ENCODE measurements around the gene HNRNPA3. TPM values are rescaled to one million over a fixed set of nuclear protein-coding genes. Genes with fewer than 3 reads are reported as not detected.
A peak's percentile ranks its signal among the peaks of the same experiment; 100 is the strongest.
"Not testable (repeated sequence)": the region's sequence is repeated elsewhere in the genome, so short reads cannot be mapped to it uniquely, and the experiment has no call there.

The HNRNPA3 gene
- total RNA-seq, 3 donors from 2014 or later (not counting 1 experiment from before 2014, with no cell fraction given): 223 to 298 (median 289) TPM

GRCh38 chr2:177221534-177221933 lies 8.9 kb downstream of the HNRNPA3 start:
- 97% methylated on average over 3 of the region's 3 CpGs for WGBS (ENCODE audit: insufficient coverage)
- no peak for DNase-seq

GRCh38 chr2:177221970-177222369 lies 9.4 kb downstream of the HNRNPA3 start:
- no peak for ATAC-seq
- DNase-seq: no peak
- intact Hi-C loops (cut with micrococcal nuclease): no loop called here
- no peaks in the 10 kb centered on the region for H3K9me3 ChIP-seq (ENCODE audit: control insufficient read depth, insufficient read depth, low read length)
- no peak overlapping the region for H3K27ac ChIP-seq (ENCODE audit: low read length)
- 93% methylated on average over 3 of the region's 3 CpGs for WGBS (ENCODE audit: insufficient coverage)
- TF ChIP-seq CTCF (IDR thresholded peaks at IDR 0.05): no peak
- Mint-ChIP-seq H3K36me3 (peaks cover 21% of the 10 kb centered on the region), H3K4me3 (no peak overlapping the region), H3K27ac (peak overlapping the region; percentile 58 to 100), H3K27me3 (ENCODE audit: low read depth in 2 of 2) (no peaks in the 10 kb centered on the region), H3K9me3 (no peaks in the 10 kb centered on the region), H3K4me1 (peaks cover 26 to 56% of the 10 kb centered on the region in 2 donors)
- peaks cover 65% of the 10 kb centered on the region for H3K36me3 ChIP-seq (ENCODE audit: control insufficient read depth, insufficient read depth, low read length)
- H3K4me1 ChIP-seq (ENCODE audit: control insufficient read depth, insufficient read depth, low read length): no peaks in the 10 kb centered on the region
- no peaks in the 10 kb centered on the region for H3K27me3 ChIP-seq (ENCODE audit: control insufficient read depth, insufficient read depth, low read length)
- H3K4me3 ChIP-seq (ENCODE audit: low read length): no peak overlapping the region

More at GRCh38 chr2:177221534-177221933, 8.9 kb downstream of the HNRNPA3 start:
- intact Hi-C loops (cut with micrococcal nuclease): no loop called here
- Histone ChIP-seq H3K27me3 (ENCODE audit: control insufficient read depth, insufficient read depth, low read length) (no peaks in the 10 kb centered on the region), H3K4me3 (ENCODE audit: low read length) (no peak overlapping the region), H3K9me3 (ENCODE audit: control insufficient read depth, insufficient read depth, low read length) (no peaks in the 10 kb centered on the region), H3K27ac (ENCODE audit: low read length) (no peak overlapping the region), H3K4me1 (ENCODE audit: control insufficient read depth, insufficient read depth, low read length) (no peaks in the 10 kb centered on the region), H3K36me3 (ENCODE audit: control insufficient read depth, insufficient read depth, low read length) (peaks cover 69% of the 10 kb centered on the region)
- peaks cover 25% of the 10 kb centered on the region for H3K36me3 Mint-ChIP-seq
- peak in 1 of 3 donors; percentile 5 for ATAC-seq
- TF ChIP-seq CTCF (IDR thresholded peaks at IDR 0.05): no peak
- H3K27ac Mint-ChIP-seq: peak overlapping the region; percentile 58 to 100
- no peaks in the 10 kb centered on the region for H3K9me3 Mint-ChIP-seq
- no peak overlapping the region for H3K4me3 Mint-ChIP-seq
- no peaks in the 10 kb centered on the region for H3K27me3 Mint-ChIP-seq (ENCODE audit: low read depth in 2 of 2)
- peaks cover 29 to 55% of the 10 kb centered on the region in 2 donors for H3K4me1 Mint-ChIP-seq

- H3K36me3 ChIP-seq (ENCODE audit: control insufficient read depth, insufficient read depth, low read length): peaks cover 50% of the 10 kb centered on the region
- H3K27ac ChIP-seq (ENCODE audit: low read length); H3K4me3 ChIP-seq (ENCODE audit: low read length); ATAC-seq; H3K9me3 Mint-ChIP-seq; DNase-seq; H3K9me3 ChIP-seq (ENCODE audit: control insufficient read depth, insufficient read depth, low read length); H3K27me3 Mint-ChIP-seq (ENCODE audit: low read depth in 2 of 2); intact Hi-C loops (cut with micrococcal nuclease); H3K4me3 Mint-ChIP-seq; H3K27me3 ChIP-seq (ENCODE audit: control insufficient read depth, insufficient read depth, low read length); H3K4me1 ChIP-seq (ENCODE audit: control insufficient read depth, insufficient read depth, low read length): not testable (repeated sequence)
- H3K27ac Mint-ChIP-seq: peak overlapping the region; percentile 35 to 100
- H3K36me3 Mint-ChIP-seq: peaks cover 10% of the 10 kb centered on the region
- H3K4me1 Mint-ChIP-seq: peaks cover 29 to 65% of the 10 kb centered on the region in 2 donors
These were observed 10.8 kb downstream of the HNRNPA3 start for GRCh38 chr2:177223436-177223835.

- 97% methylated on average over 2 of the region's 2 CpGs for WGBS (ENCODE audit: insufficient coverage)
- no peak overlapping the region for H3K27ac ChIP-seq (ENCODE audit: low read length)
- H3K27ac Mint-ChIP-seq: peak overlapping the region; percentile 29 to 100
- no peaks in the 10 kb centered on the region for H3K9me3 ChIP-seq (ENCODE audit: control insufficient read depth, insufficient read depth, low read length)
- H3K4me3 ChIP-seq (ENCODE audit: low read length): no peak overlapping the region
- DNase-seq (no peak), ATAC-seq (no peak)
- H3K4me1 Mint-ChIP-seq: peaks cover 41 to 65% of the 10 kb centered on the region in 2 donors
- H3K27me3 ChIP-seq (ENCODE audit: control insufficient read depth, insufficient read depth, low read length): no peaks in the 10 kb centered on the region
- H3K36me3 ChIP-seq (ENCODE audit: control insufficient read depth, insufficient read depth, low read length): peaks cover 47% of the 10 kb centered on the region
- intact Hi-C loops (cut with micrococcal nuclease): no loop called here
- no peaks in the 10 kb centered on the region for H3K27me3 Mint-ChIP-seq (ENCODE audit: low read depth in 2 of 2)
- H3K36me3 Mint-ChIP-seq: peaks cover 13% of the 10 kb centered on the region
- H3K9me3 Mint-ChIP-seq: no peaks in the 10 kb centered on the region
- no peak for TF ChIP-seq CTCF (IDR thresholded peaks at IDR 0.05)
- no peaks in the 10 kb centered on the region for H3K4me1 ChIP-seq (ENCODE audit: control insufficient read depth, insufficient read depth, low read length)
- H3K4me3 Mint-ChIP-seq: peak overlapping the region; percentile 9
These were observed 13.4 kb downstream of the HNRNPA3 start for GRCh38 chr2:177225965-177226360.

Data from natural killer cell (primary cell).